GM21447 (cell line): ENCODE measurements around the gene C1orf87.

ENCODE experiments used
- ATAC-seq: cut with Tn5 transposase; IDR thresholded peaks from one replicate; pipeline ENCODE4 v1.9.1; 2021; ENCODE audit not compliant: unreplicated experiment

The C1orf87 gene

GRCh38 chr1:60065199-60065598 is 8.4 kb downstream of the C1orf87 start:
- ATAC-seq, result no peak

- no peak for ATAC-seq
Measured at GRCh38 chr1:60063561-60063960, 10.0 kb downstream of the C1orf87 start.

- no peak for ATAC-seq
Measured at GRCh38 chr1:60059468-60059867, 14.1 kb downstream of the C1orf87 start.

- ATAC-seq, result no peak
Measured at GRCh38 chr1:60055336-60055735, 18.2 kb downstream of the C1orf87 start.

- no peak for ATAC-seq
Measured at GRCh38 chr1:60054374-60054773, 19.2 kb downstream of the C1orf87 start.

- no peak for ATAC-seq
Measured at GRCh38 chr1:60052601-60053000, 21.0 kb downstream of the C1orf87 start.

- ATAC-seq, result no peak
Measured at GRCh38 chr1:60051191-60051590, 22.4 kb downstream of the C1orf87 start.

GRCh38 chr1:60049188-60049587 is 24.4 kb downstream of the C1orf87 start:
- no peak for ATAC-seq

- ATAC-seq, result no peak
Measured at GRCh38 chr1:60044881-60045280, 28.7 kb downstream of the C1orf87 start.

GRCh38 chr1:60041783-60042182 is 31.8 kb downstream of the C1orf87 start:
- no peak for ATAC-seq

GRCh38 chr1:60037669-60038068 is 35.9 kb downstream of the C1orf87 start:
- no peak for ATAC-seq

- ATAC-seq, result no peak
Measured at GRCh38 chr1:60036856-60037460, 36.6 kb downstream of the C1orf87 start.

GRCh38 chr1:60035921-60036320 is 37.6 kb downstream of the C1orf87 start:
- no peak for ATAC-seq

- no peak for ATAC-seq
Measured at GRCh38 chr1:60034999-60035398, 38.6 kb downstream of the C1orf87 start.

- ATAC-seq, result no peak
Measured at GRCh38 chr1:60033066-60033465, 40.5 kb downstream of the C1orf87 start.

GRCh38 chr1:60031146-60031545 is 42.4 kb downstream of the C1orf87 start:
- ATAC-seq, result no peak

GRCh38 chr1:60025552-60025951 is 48.0 kb downstream of the C1orf87 start:
- ATAC-seq, result no peak

- no peak for ATAC-seq
Measured at GRCh38 chr1:60017508-60018205, 55.9 kb downstream of the C1orf87 start.

GRCh38 chr1:60010690-60011089 is 62.9 kb downstream of the C1orf87 start:
- no peak for ATAC-seq

GRCh38 chr1:60008500-60008899 is 65.1 kb downstream of the C1orf87 start:
- no peak for ATAC-seq

- ATAC-seq, result no peak
Measured at GRCh38 chr1:60000625-60001024, 72.9 kb downstream of the C1orf87 start.

GRCh38 chr1:59999746-60000145 is 73.8 kb downstream of the C1orf87 start:
- ATAC-seq, result no peak

GRCh38 chr1:59999006-59999405 is 74.6 kb downstream of the C1orf87 start:
- no peak for ATAC-seq
